T-helper 17 cell (primary cell): ENCODE data around the gene RHBDD3. TPM values are rescaled to one million over a fixed set of nuclear protein-coding genes. Genes with fewer than 3 reads are reported as not detected.

Experiments used
- ATAC-seq: fragments of 150-1000 bp; cut with Tn5 transposase; 2 replicates; pipeline ENCODE4 v1.10.0; 2021; ENCODE audit warnings: mild to moderate bottlenecking, moderate library complexity
- DNase-seq, 3 donors: peaks; one replicate each; pipeline versions ENCODE4 v3.0.0 to v3.0.0-alpha.2; 2020 to 2021
- H3K9me3 ChIP-seq: one replicate; pipeline ENCODE4 v1.7.0; 2013; ENCODE audit warnings: low read length, mild to moderate bottlenecking; ENCODE audit not compliant: control insufficient read depth, poor library complexity, severe bottlenecking
- H3K27ac Mint-ChIP-seq: one replicate; pipeline ENCODE4 v1.8.0; 2022; ENCODE audit warnings: mild to moderate bottlenecking, moderate library complexity, mixed read lengths
- H3K27me3 Mint-ChIP-seq: one replicate; pipeline ENCODE4 v1.8.0; 2022; ENCODE audit warnings: mixed read lengths
- H3K36me3 Mint-ChIP-seq: one replicate; pipeline ENCODE4 v1.8.0; 2022; ENCODE audit warnings: low read depth, mixed read lengths
- H3K4me1 Mint-ChIP-seq: one replicate; pipeline ENCODE4 v1.8.0; 2022; ENCODE audit warnings: mild to moderate bottlenecking, mixed read lengths
- H3K4me3 Mint-ChIP-seq: one replicate; pipeline ENCODE4 v1.8.0; 2022; ENCODE audit warnings: mild to moderate bottlenecking, moderate library complexity, mixed read lengths
- total RNA-seq, 4 donors: library from RNA in 2 of 4; stranded (reverse) in 2 of 4; gene quantifications; one replicate each; pipeline ENCODE4 v1.2.3 and lab custom pipeline; 2022 to 2026

The RHBDD3 gene
- total RNA-seq, 2 donors from 2014 or later, result 11.3 to 15.9 TPM

- ATAC-seq (no peak), DNase-seq (no peak)
- Mint-ChIP-seq H3K27me3 (peaks cover 26% of the 10 kb centered on the region), H3K36me3 (no peaks in the 10 kb centered on the region), H3K4me3 (peak overlapping the region; percentile 62), H3K4me1 (peaks cover 31% of the 10 kb centered on the region), H3K27ac (peak overlapping the region; percentile 80)
- no peaks in the 10 kb centered on the region for H3K9me3 ChIP-seq
Measured at GRCh38 chr22:29309332-29310064, 41.7 kb upstream of the RHBDD3 start.

GRCh38 chr22:29308791-29309262 is 41.0 kb upstream of the RHBDD3 start:
- Mint-ChIP-seq H3K36me3 (no peaks in the 10 kb centered on the region), H3K4me3 (peak overlapping the region; percentile 69), H3K27me3 (peaks cover 19% of the 10 kb centered on the region), H3K27ac (peak overlapping the region; percentile 80), H3K4me1 (peaks cover 24% of the 10 kb centered on the region)
- H3K9me3 ChIP-seq, result no peaks in the 10 kb centered on the region
- ATAC-seq (peak; percentile 67), DNase-seq (no peak)

- no peak for ATAC-seq
- H3K9me3 ChIP-seq, result no peaks in the 10 kb centered on the region
- Mint-ChIP-seq H3K27ac (peak overlapping the region; percentile 80), H3K4me1 (peaks cover 21% of the 10 kb centered on the region), H3K36me3 (no peaks in the 10 kb centered on the region), H3K27me3 (peaks cover 14% of the 10 kb centered on the region), H3K4me3 (peak overlapping the region; percentile 88)
- no peak for DNase-seq
Measured at GRCh38 chr22:29308148-29308790, 40.5 kb upstream of the RHBDD3 start.

GRCh38 chr22:29307596-29308147 is 39.9 kb upstream of the RHBDD3 start:
- Mint-ChIP-seq H3K4me1 (peaks cover 19% of the 10 kb centered on the region), H3K36me3 (no peaks in the 10 kb centered on the region), H3K27ac (peak overlapping the region; percentile 80), H3K27me3 (peaks cover 8% of the 10 kb centered on the region), H3K4me3 (peak overlapping the region; percentile 88)
- H3K9me3 ChIP-seq, result no peaks in the 10 kb centered on the region
- ATAC-seq, result no peak
- DNase-seq, result no peak

GRCh38 chr22:29306835-29307595 is 39.2 kb upstream of the RHBDD3 start:
- H3K27ac Mint-ChIP-seq, result peak overlapping the region; percentile 80
- DNase-seq, result peak in 2 of 3 donors; percentile 32 to 39
- H3K27me3 Mint-ChIP-seq, result peaks cover 1% of the 10 kb centered on the region
- peaks cover 19% of the 10 kb centered on the region for H3K4me1 Mint-ChIP-seq
- peak overlapping the region; percentile 88 for H3K4me3 Mint-ChIP-seq
- no peaks in the 10 kb centered on the region for H3K9me3 ChIP-seq
- ATAC-seq, result peak; percentile 29
- H3K36me3 Mint-ChIP-seq, result no peaks in the 10 kb centered on the region

- no peaks in the 10 kb centered on the region for H3K9me3 ChIP-seq
- DNase-seq (peak in 1 of 3 donors; percentile 20), ATAC-seq (peak; percentile 55)
- H3K4me3 Mint-ChIP-seq, result peak within 1 kb of the TSS; percentile 88
- no peaks in the 10 kb centered on the region for H3K36me3 Mint-ChIP-seq
- peaks cover 21% of the 10 kb centered on the region for H3K4me1 Mint-ChIP-seq
- no peaks in the 10 kb centered on the region for H3K27me3 Mint-ChIP-seq
- peak within 1 kb of the TSS; percentile 80 for H3K27ac Mint-ChIP-seq
Measured at GRCh38 chr22:29306175-29306834, 38.5 kb upstream of the RHBDD3 start, which contains the start of gene GAS2L1. Gene GAS2L1, plus strand, starts transcription at chr22:29306650. Its CDS starts 1,456 bp downstream, at chr22:29308106.

GRCh38 chr22:29305836-29306174 is 38.0 kb upstream of the RHBDD3 start:
- Mint-ChIP-seq H3K4me1 (peaks cover 24% of the 10 kb centered on the region), H3K36me3 (peaks cover 3% of the 10 kb centered on the region), H3K4me3 (peak overlapping the region; percentile 87), H3K27ac (no peak overlapping the region), H3K27me3 (no peaks in the 10 kb centered on the region)
- no peak for ATAC-seq
- DNase-seq, result no peak
- no peaks in the 10 kb centered on the region for H3K9me3 ChIP-seq

GRCh38 chr22:29302681-29303465 is 35.1 kb upstream of the RHBDD3 start:
- no peak for ATAC-seq
- Mint-ChIP-seq H3K4me3 (no peak overlapping the region), H3K36me3 (peaks cover 10% of the 10 kb centered on the region), H3K27ac (no peak overlapping the region), H3K27me3 (no peaks in the 10 kb centered on the region), H3K4me1 (peaks cover 18% of the 10 kb centered on the region)
- DNase-seq, result no peak
- no peaks in the 10 kb centered on the region for H3K9me3 ChIP-seq

- no peak for ATAC-seq
- H3K4me1 Mint-ChIP-seq, result peaks cover 20% of the 10 kb centered on the region
- H3K27ac Mint-ChIP-seq, result no peak overlapping the region
- DNase-seq, result no peak
- no peaks in the 10 kb centered on the region for H3K27me3 Mint-ChIP-seq
- no peak overlapping the region for H3K4me3 Mint-ChIP-seq
- H3K36me3 Mint-ChIP-seq, result peaks cover 14% of the 10 kb centered on the region
- H3K9me3 ChIP-seq, result no peaks in the 10 kb centered on the region
Measured at GRCh38 chr22:29302402-29302680, 34.6 kb upstream of the RHBDD3 start.

GRCh38 chr22:29301716-29302401 is 34.1 kb upstream of the RHBDD3 start:
- H3K9me3 ChIP-seq, result no peaks in the 10 kb centered on the region
- ATAC-seq (no peak), DNase-seq (no peak)
- Mint-ChIP-seq H3K27me3 (no peaks in the 10 kb centered on the region), H3K27ac (peak overlapping the region; percentile 90), H3K36me3 (peaks cover 17% of the 10 kb centered on the region), H3K4me1 (peaks cover 20% of the 10 kb centered on the region), H3K4me3 (no peak overlapping the region)

GRCh38 chr22:29300807-29301601 is 33.2 kb upstream of the RHBDD3 start:
- ATAC-seq, result peak; percentile 29
- no peak for DNase-seq
- Mint-ChIP-seq H3K27me3 (no peaks in the 10 kb centered on the region), H3K4me3 (peak overlapping the region; percentile 67), H3K36me3 (peaks cover 18% of the 10 kb centered on the region), H3K27ac (peak overlapping the region; percentile 90), H3K4me1 (peaks cover 16% of the 10 kb centered on the region)
- no peaks in the 10 kb centered on the region for H3K9me3 ChIP-seq
